ENCODE data around the gene KLRC3.
"Not testable (repeated sequence)": the region's sequence is repeated elsewhere in the genome, so short reads cannot be mapped to it uniquely, and the experiment has no call there.

The KLRC3 gene

GRCh38 chr12:10398168-10398567 is 22.2 kb downstream of the KLRC3 start:
- DNase-seq = no peak

- DNase-seq = no peak
Observed at GRCh38 chr12:10397296-10397695, 23.1 kb downstream of the KLRC3 start.

DNA sequence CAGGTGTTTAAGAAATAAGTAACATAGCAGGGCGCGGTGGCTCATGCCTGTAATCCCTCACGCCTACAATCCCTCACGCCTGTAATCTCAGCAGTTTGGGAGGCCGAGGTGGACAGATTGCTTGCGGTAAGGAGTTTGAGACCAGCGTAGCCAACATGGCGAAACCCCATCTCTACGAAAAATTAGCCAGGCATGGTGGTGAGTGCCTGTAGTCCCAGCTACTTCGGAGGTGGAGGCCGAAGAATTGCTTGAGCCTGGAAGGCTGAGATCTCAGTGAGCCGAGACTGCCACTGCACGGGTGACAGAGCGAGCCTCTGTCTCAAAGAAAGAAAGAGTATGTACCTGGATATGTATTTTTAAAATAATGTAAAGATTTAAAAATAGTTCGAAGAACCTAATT is 24.2 kb downstream of the KLRC3 start:
- DNase-seq = not testable (repeated sequence)

GRCh38 chr12:10395390-10395998 is 24.9 kb downstream of the KLRC3 start:
- DNase-seq = peak; percentile 68

DNA sequence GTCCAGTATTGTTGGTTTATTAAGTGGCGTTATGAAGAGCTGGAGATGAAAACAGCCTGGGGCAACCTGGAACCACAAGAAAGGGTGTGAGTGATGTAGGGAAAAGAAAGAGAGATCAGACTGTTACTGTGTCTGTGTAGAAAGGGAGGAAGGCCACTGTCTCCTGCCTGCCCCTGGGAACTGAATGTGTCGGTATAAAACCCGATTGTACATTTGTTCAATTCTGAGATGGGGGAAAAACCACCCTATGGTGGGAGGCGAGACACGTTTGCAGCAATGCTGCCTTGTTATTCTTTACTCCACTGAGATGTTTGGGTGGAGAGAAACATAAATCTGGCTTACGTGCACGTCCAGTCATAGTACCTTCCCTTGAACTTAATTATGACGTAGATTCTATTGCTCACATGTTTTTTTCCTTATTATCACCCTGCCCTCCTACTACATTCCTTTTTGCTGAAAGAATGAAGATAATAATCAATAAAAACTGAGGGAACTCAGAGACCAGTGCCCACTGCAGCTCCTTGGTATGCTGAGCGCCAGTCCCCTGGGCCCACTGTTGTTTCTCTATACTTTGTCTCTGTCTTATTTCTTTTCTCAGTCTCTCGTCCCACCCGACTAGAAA is 25.8 kb downstream of the KLRC3 start:
- not testable (repeated sequence) for DNase-seq

DNA sequence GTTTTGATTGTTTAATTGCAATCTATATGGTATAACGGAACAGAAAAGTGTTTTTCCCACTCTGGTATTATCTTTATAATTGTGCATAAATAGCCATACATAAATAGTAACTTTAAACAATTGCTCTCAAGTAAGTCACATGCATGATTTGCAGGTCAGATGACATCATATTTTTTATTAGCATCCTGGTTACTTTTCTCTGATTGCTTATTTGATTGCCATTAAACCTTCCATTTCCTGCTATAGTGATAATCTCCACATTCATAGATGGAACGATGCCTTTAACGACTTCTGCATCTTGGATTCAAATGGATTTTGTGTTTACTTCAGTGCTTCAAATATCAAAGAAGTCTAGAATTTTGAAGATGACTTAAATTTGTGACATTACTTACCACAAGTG is 27.1 kb downstream of the KLRC3 start:
- no peak for DNase-seq

GRCh38 chr12:10392394-10392930 is 27.9 kb downstream of the KLRC3 start:
- no peak for DNase-seq

GRCh38 chr12:10390991-10391390 is 29.4 kb downstream of the KLRC3 start:
- DNase-seq = not testable (repeated sequence)

GRCh38 chr12:10389904-10390303 is 30.5 kb downstream of the KLRC3 start, which contains the start of gene KLRK1:
TSS of gene KLRK1 (minus strand) at chr12:10390041. CDS start at chr12:10388810, 1,231 bp downstream.
- DNase-seq = no peak

DNA sequence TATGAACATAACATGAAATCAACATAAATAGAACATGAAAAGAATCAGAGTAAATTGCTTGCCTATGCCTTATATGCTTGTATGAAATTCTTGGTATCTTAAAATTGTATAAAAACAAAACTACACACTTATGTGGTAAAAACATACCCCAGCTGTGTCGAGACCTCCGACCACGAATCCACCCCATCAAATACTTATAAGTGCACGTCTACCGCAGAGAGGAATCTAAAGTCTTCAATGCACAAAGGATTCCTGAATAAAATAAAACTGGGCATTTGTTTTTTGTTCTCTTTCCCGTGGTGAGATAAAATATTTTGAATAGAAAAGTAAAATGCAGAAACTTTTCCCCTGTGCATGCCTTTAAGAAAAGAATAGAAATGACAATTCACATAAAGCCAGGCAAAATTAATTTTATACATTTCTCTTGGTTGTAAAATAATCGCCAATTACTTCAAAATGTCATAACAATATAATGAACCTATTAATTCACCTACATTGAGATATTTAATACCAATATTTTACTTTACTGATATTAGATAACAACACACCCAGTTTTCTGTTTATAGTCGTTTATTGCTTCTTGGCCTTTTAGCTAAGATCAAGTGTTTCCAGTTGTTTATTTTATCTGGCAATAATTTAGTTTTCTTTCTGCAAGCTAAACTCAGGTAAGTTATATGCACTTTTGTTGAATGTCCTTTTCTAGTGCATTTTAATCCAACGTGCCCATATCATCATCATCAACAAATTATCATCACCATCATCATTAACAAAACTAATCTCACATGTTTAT is 31.6 kb downstream of the KLRC3 start:
- DNase-seq = no peak

DNA sequence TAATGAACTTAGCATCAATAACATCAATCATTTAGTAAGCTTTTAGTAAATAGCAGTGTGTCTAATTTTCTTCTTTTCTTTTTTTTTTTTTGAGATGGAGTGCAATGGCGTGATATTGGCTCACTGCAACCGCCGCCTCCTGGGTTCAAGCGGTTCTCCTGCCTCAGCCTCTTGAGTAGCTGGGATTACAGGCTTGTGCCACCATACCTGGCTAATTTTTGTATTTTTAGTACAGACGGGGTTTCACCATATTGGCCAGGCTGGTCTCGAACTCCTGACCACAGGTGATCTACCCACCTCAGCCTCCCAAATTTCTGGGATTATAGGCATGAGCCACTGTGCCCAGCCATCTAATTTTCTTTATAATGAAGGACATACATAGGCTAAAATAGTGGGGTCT is 32.9 kb downstream of the KLRC3 start:
- DNase-seq = not testable (repeated sequence)

- no peak for DNase-seq
Observed at GRCh38 chr12:10386857-10387256, 33.5 kb downstream of the KLRC3 start.

GRCh38 chr12:10385166-10385613 is 35.2 kb downstream of the KLRC3 start:
- DNase-seq = peak; percentile 94

DNA sequence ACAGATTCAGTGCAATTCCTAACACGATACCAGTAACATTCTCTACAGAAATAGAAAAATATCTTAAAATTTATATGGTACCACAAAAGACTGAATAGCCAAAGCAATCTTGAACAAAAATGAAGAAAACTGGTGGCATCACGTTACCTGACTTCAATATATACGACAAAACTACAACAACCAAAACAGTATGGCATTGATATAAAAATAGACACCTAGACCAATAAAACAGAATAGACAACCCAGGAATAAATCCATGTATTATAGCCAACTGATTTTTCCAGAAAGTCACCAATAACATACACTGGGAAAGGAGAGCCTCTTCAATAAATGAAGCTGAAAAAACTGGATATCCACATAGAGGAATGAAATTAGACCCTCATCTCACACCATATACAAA is 36.2 kb downstream of the KLRC3 start:
- DNase-seq = no peak

GRCh38 chr12:10381928-10382628 is 38.3 kb downstream of the KLRC3 start:
- no peak for DNase-seq

DNA sequence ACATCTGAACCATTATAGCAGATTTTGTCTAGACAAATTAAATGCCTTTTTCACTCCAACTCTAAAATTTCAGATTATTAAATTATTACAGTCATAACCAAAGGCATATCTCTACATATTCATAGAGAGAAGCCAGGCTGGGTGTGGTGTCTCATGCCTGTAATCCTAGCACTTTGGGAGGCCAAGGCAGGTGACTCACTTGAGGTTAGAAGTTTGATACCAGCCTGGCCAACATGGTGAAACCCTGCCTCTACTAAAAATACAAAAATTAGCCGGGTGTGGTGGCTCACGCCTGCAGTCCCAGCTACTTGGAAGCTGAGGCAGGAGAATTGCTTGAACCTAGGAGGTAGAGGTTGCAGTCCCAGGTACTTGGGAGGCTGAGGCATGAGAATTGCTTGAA is 41.7 kb downstream of the KLRC3 start:
- not testable (repeated sequence) for DNase-seq

- no peak for DNase-seq
Observed at GRCh38 chr12:10374624-10375018, 45.8 kb downstream of the KLRC3 start.

- DNase-seq = no peak
Observed at GRCh38 chr12:10372559-10372958, 47.8 kb downstream of the KLRC3 start.

GRCh38 chr12:10371893-10372535 is 48.4 kb downstream of the KLRC3 start:
- DNase-seq = not testable (repeated sequence)

DNA sequence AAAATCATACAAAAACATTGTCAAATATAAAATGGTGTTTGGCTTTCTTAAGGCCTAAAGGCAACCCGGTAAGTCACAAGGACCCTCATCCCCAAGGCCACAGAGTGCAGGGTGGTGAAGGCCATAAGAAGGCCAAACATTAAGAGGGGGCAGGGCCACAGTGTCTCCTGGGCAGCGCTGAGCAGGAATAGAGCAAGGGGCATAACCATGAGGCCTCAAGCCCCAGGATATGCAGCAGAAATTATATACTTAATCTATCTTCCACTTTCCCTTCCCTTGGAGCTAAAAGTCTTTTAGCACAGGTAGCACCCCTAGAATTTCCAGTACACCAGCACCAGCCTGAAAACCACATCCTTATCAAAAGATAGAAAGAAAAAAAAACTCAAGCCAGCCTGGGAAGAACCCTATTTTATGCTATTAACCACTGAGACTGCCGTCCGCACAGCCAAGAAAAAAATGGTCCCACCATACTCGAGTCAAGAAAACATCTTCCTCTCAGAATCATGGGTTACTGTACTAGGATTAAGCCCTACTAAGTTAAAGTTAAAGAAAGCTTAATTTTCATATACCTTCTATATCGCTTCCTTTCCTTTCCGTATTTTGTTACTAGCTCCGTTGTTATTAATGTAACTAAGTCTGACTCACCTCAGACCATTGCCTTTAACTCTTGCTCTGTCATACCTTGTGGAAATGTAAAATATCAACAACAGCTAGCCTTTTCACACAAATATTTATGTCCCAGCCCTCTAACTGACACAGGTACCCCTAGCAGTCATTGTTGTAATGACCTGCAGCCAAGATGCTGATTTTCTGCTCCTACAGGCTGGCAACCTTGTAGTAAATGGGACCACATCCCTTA is 50.6 kb downstream of the KLRC3 start:
- DNase-seq = no peak
